NCI-H2227 (cell line): ENCODE results near the gene KIF6.

Source experiments
- DNase-seq: peaks from one replicate; lab custom pipeline; 2025; ENCODE audit not compliant: unreplicated experiment; lab: John Stamatoyannopoulos, UW

The KIF6 gene

DNA sequence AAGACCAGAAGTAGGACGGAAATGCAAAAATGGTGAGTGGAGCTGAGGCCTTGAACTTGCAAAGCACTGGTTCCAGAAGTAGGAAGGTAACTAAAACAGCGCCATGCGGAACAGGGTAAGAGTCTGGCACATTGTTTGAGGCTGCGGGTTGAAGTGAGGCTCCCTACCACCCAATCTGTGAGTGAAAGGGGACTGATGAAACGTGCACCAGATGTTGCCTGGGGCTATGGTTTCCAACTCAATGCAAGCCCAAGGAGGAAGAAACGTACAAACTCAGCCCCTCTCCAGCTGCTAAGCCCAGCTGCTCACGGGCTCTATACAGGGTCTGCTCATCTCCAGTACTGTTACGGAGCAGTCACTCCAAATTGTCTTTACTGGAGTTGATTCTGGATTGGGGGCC, 334.0 kb downstream of the KIF6 start:
- DNase-seq = no peak

DNA sequence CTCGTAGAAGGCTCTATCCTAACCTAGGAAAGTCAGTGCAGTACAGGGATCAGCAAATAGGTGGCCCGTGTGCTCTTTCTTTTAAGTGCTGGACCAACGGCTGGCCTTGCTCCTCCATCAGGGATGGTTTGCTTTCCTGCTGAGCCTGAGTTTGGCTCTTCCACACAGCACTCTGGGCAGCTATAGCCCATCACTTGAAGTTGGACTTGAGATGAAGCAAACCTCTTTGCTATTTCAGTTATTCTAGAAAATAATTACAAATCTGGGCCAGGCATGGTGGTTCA, 335.8 kb downstream of the KIF6 start:
- DNase-seq = no peak

DNA sequence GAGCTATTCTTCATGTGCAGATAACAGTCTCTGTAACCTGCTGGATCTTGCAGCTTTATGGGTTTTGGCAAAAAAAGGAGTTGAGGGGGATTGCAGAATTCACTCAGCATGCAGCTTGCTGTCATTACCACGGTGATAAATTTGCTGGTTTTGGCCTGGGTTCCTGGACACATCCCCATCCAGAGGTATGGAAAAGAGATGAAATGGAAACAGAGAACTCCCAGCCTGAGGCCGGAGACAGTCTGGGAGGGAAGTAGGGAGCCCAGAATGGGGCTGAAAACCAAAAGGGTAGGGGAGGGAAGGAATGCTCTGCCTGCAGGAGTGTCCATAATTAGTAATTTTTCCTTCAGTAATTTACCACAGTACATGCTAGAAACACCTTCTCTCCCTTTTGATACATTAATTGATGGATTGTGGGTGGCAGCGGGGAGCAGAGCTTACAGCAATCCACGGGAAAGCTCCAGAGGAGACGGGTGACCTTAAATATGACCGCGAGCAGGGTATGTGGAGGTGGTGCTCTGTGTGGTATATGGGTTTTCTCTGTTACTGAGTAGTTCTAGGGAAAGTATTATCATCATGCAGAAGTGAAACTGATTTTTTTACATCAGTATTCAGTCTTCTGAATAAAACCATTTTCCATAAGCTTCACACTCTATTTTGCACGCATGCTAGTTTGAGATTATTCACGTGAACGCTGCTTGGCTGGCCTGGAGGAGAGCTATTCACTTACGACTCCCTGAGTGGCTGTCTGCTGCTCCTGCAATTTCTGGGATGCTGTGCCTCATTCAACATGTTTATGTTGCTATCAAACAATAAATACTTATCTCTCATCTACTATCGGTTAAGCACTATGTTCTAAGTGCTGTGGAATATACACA, 336.4 kb downstream of the KIF6 start:
- DNase-seq = no peak

DNA sequence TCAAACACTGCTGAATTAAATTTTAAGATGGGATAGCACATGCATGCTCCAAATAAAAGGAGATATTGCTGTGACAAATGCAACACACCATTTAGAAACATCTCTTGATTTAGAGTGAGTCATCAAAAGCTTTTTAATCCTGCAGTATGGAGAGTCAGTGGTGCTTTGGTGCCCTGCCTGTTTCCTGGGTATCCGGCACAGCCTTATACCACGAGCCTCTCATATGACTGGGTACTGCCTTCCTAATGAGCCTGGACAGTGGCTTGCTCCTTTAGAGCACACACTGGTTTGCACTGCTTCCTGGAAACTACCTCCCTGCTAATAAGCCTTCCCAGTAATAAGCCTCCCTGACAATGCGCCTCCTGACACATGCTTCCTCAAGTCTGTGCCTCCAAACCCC, 337.4 kb downstream of the KIF6 start:
- DNase-seq = no peak

DNA sequence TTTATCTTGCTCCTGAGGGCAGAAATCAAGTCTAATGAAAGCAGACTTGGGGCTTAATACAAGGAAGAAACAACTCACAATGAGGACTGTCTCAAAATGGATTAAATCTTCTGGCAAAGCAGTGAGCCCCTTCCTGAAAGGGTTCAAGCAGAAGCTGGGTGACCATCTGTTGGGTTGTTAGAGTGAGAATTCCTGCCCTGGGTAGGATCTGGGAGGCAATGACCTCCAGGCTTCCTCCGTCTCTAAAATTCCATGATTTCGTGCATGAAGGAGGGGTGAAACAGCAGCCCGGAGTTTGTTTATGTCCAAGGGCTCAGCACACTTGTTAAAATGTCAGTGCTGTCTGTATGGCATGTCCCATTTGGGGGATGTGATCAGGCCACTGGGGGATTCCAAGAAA, 338.7 kb downstream of the KIF6 start:
- no peak for DNase-seq

DNA sequence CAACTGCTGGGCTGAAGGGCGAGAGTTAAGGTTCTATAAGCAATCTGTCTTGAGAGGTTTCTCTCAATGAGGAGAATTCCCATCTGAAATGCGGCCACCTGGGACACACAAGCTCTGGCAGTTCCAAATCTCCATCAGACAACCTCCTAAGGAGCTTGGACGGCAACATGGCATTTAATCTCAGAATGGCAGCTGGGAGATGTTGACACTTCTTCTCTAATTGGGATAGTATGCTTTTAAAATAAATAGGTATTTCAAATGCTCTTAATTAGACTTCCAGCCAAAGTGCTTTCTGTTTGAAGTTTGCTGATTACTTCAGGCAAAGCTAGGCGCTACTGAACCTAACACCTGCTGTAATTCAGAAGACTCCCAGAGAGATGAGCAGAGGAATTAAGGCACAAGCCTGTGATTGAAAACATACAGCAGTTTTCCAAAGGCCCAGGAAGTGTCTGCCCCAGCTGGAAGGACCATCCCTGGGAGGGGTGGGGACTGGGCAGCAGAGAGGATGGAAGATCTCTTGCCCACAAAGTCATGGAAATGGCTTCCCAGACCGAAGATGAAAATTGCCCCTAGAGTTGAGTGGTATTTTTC, 343.6 kb downstream of the KIF6 start:
- no peak for DNase-seq

DNA sequence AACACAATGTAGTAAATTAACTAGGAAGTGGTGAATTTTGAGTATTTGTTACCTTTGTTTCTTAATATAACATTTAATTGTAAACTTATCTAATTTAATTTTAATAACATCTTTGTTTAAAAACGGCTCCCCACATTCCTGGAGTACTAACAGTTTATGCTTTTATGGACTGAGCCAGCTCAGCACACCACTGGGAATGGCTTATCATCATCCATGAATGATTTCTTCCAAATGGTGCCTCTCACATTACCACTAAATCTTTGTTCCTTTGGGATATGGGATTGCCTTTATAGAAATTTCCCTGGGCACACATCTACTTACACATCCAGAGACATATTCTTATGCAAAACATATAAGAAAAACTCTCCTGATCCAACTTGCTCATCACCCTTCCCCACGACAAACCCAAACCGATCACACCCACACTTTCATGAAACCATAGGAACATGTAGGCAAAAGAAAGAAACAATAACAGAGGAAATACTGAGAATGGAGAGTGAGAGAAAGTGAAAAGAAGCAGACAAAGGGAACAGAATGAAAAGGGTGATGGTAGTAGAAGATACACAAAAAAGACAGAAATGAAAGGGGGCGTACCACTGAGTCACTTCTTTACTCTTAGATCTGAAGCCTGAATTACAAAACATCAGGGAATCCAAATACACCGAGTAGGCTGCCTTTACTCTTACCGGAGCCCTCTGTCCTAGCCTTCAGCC, 344.2 kb downstream of the KIF6 start:
- DNase-seq = no peak

DNA sequence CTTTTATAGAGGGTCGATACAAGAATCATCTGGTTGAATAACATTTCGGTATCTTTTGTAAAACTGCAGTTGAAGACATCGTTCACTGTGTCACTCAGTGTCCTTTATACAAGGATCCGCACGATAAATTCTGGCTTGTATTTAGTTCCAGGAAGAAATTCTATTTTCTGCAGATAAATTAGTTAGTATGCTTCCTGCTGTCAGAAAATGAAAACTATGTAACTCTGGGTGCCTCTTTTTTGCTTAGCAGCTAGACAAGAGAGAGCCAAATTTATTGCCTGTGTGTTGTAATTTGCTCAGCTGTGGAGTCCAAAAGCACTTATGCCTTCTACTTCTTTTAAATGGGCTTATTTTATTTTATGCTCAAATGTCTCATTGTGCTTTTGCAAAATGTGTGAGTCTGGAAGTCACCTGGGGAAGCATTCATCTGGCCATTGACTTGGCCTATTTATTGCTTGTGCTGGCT, 346.2 kb downstream of the KIF6 start:
- no peak for DNase-seq

DNA sequence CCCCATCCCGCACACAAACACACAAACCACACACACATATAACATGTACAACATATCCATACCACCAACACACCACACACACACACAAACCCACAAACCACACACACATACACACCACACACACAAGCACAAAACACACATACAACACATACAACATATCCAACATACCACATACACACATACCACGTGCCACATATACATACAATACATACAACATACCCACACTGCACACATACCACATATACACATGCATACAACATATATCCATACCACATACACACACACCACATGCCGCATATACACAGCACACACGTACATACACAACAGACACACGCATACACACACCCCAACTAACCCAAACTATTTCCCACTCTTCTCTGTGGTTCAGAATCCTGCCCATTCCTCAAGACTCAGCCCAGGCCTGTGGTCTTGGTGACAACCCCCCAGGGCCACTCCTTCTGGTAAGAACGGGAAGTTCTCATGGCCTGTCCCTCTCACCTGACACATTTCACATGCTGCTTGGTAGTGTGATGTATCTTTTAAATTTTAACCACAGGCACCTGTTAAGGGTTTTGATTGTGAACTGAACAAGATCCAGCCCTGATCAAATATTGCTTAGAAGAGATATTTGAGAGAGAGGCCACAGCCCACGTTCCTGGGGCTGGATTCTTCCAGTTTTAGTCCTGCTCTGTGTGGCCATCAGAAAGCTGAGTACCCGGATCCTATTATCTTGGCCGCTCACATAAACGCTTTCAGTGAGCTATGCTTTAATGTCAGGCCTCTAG, 346.8 kb downstream of the KIF6 start:
- DNase-seq = no peak

DNA sequence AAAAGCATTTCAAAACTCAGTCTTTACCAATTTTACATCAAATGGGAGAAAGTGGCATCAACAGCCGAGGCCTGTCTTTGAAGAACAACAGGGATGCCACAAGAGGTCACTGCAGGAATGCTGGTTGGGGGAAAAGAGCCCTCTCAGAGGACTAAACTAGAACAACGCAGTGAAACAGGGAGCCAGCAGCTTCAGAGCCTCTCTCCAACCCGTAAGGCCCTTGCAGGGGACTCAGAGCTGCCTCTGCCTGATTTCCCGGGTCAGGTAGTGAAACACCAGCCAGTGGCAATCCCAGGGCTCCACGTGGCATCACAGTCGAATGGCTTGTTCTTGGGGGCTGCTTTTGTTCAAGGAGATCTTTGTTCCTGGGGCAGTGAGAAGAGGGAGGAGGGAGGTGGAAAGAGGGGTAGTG, 347.7 kb downstream of the KIF6 start:
- peak; percentile 81 for DNase-seq

DNA sequence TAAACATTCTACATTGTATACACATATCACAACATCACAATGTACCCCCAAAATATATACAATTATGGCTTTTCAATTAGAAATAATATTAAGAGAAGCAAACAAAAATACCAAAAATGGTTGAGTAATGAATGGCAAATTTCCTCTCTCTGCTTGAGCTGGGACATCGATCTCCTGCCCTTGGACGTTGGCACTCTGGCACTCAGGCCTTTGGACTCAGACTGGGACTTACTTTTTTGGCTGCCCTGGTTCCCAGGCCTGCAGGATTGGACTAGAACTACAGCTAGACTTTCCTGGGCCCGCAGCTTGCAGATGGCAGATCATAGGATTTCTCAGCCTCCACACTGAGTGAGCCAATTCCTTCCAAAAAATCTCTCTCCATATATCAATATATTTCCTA, 349.8 kb downstream of the KIF6 start:
- DNase-seq = no peak

DNA sequence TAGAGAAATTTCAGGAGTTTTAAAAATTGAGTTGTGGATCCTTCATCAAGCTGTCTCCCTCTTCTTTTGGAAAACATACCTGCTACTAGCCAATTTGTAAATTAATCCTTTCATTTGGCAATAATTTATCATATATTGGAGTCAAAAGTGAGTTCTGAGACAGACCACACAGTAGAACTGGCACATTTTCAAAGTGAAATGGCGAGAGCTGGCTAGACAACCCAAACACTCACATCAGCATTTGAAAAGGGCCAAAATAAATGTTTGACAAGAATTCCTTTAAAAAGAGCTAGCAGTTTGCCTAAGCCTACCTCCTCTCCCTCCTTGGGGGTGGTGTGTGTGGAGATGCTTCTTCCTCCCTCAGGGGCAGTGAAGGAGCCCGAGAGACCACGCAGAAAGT, 354.8 kb downstream of the KIF6 start:
- no peak for DNase-seq

DNA sequence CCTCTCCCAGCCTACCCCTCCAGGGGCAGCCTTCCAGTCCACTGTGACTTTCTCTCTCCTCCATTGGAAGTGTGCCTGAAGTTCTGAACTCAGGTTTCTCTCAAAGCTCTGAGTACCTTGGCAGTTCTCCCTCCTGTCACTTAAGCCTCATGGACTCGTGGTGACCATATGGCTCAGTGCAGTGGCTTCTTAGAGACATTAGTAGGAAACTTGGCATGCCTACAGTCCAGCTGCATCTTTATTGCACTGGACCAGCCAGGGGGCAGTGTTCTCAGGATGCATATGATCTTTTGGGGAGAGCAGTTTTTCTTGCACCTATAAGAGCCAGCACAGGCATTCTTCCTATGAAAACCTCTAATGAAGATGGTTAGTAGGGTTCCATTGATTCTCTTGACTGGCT, 355.2 kb downstream of the KIF6 start:
- DNase-seq = no peak

DNA sequence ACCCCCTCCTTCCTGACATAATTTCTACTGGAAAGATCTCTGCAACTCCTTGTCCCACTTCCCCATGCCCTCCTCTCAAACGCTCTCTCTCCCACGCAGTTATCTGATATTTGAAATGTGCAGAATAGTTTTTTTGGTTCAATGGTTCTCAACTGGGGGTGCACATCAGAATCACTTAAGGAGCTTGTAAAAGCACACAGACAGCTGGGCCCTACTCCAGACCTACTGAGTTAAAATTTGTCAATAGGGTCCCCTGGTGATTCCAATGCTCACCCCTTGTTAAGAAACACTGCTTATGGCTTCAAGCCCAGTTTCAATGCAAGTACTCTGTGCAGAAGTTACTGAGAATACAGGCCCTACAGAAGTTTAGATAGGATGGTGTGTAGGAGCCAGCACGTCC, 357.5 kb downstream of the KIF6 start:
- DNase-seq = no peak

DNA sequence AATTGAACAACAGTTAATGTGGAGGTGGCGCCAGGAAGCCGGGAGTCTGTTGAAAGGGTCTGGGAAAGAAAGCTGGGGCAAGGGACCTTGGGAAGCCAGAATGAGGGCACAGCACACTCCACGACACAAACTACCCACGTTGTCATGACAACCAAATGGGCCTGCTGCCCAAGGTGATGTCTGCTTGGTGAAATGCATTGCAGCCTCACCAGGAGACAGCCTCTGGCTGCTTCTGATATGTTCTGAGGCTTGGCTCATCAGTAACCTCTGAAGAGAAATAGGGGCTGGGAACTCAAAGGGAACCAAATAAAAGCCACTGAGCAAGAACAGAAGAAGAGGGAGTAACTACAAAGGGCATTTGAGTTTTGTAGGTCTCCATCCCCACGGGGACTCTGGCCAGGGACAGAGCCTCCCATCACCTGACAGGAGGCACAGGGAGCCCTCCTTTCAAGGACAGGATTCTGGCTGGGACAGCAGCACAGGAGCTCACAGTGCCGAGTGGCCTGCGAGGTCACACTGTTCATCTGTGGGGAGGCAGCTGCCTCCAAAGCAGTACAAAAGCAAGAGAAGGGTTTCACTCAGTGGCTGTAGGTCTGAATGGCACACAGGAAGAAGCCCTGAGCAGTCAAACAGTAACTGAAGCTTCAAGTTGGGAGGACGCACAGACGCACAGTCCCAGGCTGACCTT, 358.1 kb downstream of the KIF6 start:
- peak; percentile 39 for DNase-seq

DNA sequence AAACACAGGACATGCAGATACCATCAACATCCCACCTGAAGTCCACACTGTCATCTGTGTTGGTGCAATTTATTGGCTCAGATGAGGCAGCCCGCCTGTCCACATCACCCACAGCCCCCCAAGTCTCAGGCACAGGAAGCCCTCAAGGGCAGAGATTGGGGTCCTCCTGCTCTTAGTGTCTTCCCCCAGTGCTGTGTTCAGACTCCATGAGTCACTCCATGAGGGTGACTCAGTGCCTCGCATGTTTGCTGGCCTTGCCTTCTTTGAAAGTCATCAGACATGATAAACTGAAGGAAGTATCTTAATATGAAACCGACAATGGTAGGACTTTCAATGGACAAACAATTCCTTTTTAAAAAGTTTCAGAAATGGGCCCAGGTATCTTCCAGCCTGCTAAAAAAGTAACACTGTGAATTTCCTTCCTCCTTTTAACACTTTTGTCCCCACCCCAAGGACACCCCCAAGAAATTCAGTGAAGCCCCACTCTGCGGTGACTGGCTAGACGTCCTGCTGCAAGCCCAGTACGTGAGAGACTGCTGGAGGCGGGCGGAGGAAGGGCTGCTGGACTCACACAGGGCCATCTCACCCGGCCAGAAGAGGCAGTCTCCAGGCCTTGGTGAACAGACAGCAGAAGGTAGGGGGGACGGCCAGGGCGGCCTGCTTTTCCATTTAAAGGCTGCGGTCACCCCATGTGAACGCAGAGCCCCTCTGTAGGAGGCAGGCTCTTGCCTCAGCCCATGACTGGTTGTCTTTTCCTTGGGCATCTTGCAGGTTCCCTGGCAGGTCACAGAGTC, 359.7 kb downstream of the KIF6 start:
- no peak for DNase-seq

DNA sequence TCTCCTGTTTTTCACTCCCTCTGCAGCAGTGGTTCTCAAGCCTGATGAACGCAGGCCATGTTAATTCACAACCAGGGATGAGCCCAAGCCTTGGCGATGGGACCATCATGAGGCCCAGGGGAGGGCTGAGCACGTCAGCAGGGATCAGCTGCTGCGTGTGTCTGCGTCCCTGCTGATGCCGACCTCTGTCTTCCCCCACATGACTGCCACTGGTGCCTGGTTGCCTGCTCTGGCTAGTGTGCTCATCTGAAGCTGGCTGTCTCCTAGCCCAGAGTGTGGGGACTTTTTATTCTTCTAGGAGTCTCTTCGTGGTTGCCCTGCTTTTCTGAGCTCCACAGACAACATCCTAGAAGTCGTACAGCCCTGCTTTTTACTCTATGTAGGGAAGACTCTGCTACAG, 361.9 kb downstream of the KIF6 start:
- DNase-seq = no peak

DNA sequence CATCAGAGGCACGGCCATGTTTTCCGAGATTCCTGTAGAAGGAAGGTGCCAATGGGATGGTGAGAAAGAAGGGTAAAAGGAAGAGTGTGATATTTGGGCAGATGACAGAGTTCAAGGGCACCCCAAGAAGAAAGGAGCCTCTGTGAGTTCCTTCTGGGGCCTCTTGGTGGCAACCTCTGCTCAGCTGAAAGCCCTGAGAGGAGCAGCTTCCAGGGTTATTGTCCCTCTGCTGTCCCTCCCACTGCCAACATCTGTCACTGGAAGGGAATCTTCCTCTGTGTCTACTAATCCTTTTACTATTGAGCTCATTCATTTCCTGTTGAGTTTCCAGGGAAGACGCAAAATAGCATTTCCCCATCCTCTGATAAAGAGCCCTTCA, 362.7 kb downstream of the KIF6 start:
- DNase-seq = peak; percentile 47

DNA sequence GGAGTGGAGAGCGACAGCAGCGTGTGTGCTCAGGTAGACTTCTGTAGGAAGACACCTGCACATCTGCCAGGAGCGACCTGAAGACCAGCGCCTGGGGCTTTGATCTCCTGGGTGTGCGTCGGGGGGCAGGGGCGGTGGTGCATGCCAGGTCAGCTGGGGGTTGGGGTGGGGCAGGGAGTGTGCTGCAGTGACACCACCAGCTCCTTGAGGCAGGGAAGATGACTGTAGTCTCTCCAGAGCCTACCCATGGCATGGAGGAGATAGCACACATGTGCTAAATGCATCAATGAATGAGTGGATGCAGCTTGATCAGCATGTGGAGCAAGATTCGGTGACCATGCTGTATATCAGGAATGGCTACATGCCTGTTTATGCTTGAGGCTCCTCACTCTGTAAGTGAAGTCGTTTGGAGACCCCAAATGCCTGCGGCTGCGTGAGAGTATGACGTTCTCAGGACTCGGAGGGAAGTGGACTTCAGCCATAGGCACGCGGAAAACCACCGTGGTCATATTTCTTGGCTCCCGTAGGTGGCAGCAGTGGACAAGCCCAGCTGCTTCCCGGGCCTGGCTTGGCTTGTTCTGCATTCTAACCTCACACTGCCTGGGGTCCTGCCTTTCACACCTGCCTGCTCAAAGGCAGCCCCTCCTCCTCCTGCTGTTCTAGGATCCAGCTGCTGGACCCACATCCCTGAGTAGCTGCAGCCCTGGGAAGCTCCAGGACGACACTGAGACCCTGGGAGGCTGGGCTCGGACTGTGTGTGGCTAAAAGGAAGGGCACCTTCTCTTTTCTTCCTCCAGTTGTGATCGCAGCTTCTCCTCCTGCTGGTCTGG, 363.3 kb downstream of the KIF6 start:
- DNase-seq = peak; percentile 88
